ENCODE data around the gene CDK19. TPM values are rescaled to one million over a fixed set of nuclear protein-coding genes. Genes with fewer than 3 reads are reported as not detected.

The CDK19 gene
- total RNA-seq, 1 donor from 2014 or later = 16.8 TPM

DNA sequence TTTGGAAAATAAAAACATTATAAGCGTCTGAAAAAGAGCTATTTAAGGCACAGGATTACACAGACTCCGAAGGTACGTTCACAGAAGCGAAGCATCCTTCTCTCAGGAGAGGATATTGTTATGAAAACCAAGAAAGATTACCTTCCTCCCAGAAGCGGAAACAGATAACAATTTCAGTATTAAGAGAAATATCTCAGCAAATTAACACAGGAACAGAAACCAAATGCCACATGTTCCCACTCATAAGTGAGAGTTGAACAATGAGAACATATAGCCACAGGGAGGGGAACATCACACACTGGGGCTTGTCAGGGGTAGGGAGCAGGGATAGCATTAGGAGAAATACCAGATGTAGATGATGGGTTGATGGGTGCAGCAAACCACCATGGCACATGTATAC lies 109.7 kb downstream of the CDK19 start:
- intact Hi-C loops (cut with micrococcal nuclease) = no loop called here

DNA sequence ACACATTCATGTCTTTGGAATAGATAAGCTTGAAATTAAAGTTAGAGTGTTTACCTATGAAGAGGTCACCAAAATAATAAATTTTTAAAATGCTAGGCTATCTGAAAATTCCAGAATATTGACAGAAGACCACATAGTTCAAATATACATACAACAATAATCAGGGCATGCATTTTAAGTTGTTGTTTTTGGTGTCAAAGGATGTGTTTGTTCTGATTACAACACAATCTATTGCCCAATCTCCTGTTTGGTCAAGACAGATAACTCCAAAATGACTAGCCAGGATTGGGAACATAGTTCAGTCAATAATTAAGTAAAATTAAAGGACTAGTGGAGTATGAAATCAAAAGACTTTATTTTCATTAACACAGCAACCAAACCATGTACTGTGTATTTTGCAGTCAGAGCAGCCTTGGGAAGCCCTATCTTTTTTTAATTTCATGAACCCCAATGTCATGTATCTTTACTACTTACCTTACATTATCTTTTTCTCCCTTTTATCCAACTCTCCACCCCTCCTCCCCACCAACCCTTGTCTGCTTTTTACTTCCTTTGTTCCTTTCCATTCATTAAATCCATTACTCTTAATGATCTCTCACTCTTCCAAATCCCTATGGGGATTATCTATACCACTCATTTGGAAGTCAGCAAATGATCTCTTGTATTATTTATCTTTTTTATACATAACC lies 111.2 kb downstream of the CDK19 start:
- intact Hi-C loops (cut with micrococcal nuclease) = no loop called here

DNA sequence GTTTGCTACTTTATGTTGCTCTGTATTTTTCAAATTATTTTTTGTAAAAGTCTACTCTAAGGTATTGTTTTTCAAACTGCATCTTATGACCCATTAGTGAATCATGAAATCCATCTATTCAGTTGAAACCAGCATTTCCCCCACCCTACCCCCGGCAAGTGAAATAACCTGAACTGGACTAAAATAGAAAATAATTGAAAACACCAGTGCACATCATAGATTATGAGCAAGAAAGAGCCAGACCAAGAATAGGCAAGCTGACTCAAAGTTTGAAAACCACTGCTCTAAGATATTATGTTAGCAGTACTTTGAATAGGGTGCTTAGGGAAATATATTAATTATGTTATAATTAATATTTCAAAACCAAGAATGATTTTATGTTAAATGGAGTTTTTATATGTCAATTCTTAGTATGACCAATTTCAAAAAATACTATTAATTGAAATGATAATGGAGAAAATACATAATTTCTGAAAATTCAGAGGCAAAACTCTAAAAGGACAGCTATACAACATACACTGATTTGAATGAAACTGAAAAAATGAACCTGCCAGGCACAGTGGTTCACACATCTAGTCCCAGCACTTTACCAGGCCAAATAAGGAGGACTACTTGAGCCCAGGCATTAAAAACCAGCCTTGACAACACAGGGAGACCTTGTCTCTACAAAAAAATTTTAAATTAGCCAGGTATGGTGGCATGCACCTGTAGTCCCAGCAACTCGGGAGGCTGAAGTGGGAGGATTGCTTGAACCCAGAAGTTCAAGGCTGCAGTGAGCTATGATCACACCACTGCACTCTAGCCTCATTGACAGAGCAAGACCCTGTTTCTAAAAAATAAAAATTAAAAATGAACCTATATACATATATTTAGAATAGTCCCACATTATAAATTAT lies 112.0 kb downstream of the CDK19 start:
- intact Hi-C loops (cut with micrococcal nuclease) = no loop called here

DNA sequence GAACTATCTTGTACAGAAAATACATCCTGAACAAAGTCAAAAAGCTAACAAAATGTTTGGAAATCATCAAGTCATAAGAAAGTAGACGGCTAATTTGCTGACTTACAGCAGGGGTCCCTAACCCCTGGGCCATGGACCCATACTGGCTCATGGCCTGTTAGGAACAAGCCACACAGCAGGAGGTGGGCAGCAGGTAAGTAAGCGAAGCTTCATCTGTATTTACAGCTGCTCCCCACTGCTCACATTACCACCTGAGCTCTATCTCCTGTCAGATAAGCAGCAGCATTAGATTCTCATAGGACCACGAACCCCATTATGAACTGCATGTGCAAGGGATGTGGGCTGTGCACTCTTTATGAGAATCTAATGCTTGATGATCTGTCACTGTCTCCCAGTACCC lies 115.5 kb downstream of the CDK19 start:
- intact Hi-C loops (cut with micrococcal nuclease) = no loop called here

DNA sequence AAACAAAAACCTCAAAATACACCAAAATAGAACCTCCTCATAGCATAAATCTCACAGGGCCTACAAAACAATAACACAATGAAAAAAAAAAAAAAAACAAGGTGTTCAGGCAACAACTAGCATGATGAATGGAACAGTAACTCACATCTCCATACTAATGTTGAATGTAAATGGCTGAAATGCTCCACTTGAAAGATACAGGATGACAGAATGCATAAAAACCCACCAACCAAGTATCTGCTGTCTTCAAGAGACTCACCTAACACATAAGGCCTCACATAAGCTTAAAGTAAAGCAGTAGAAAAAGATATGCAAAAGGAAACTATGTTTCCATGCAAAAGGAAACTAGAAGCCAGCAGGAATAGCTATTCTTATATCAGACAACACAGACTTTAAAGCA lies 121.3 kb downstream of the CDK19 start:
- intact Hi-C loops (cut with micrococcal nuclease) = no loop called here

DNA sequence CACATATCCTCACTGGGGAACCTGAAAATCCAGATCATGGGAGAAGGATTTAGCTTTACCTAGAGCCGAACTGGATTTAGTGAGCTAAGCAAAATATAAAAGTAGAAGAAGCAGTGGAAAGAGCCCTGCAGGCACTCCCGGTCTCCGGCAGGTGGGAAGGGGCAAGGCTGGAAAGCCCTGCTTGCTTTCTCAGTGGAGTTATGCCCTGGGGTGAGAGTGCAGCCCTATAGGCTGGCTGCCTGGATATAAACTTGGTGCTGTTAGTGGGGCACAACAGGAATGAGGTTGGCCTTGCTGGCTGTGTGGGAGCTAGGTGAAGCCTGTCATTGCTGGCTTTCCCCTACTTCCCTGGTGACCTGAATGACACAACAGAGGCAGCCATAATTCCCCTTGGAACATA lies 122.0 kb downstream of the CDK19 start:
- intact Hi-C loops (cut with micrococcal nuclease) = no loop called here

DNA sequence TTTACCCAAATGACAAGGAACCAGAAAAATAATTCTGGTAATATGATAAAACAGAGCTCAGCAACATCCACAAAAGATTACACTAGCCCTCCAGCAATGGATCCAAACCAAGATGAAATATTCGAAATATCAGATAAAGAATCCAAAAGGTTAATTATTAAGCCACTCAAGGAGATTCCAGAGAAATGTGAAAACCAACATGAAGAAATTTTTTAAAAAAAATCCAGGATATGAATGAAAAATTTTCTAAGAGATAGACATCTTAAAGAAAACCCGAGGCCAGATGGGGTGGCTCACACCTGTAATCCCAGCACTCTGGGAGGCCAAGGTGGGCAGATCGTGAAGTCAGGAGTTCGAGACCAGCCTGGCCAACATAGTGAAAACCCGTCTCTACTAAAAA lies 124.4 kb downstream of the CDK19 start:
- intact Hi-C loops (cut with micrococcal nuclease) = no loop called here

DNA sequence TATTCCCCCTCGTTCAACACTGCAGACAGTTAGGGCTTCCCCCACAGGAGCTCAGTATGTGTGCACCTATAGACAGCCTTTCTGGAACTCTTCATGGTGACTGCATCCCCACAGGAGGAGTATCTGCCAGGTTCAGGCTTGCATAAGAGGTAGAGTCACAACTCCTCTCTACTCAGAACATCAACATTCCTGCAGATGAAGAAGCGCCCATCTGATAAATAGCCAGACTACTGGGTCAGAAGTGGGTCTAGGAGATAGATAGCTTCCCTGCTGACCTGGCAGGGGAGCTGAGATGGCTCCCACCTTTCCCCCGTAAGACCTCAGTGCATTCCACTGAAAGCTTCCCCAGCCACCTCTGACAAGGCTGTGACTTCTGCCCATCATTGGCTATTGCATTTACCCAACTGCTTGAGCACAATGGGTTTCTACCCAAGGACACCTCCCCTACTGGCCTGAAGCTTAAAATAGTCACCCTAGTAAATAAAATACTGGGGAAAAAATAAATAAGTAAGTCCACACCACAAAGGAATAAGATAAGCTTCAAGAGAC lies 125.1 kb downstream of the CDK19 start:
- intact Hi-C loops (cut with micrococcal nuclease) = no loop called here

DNA sequence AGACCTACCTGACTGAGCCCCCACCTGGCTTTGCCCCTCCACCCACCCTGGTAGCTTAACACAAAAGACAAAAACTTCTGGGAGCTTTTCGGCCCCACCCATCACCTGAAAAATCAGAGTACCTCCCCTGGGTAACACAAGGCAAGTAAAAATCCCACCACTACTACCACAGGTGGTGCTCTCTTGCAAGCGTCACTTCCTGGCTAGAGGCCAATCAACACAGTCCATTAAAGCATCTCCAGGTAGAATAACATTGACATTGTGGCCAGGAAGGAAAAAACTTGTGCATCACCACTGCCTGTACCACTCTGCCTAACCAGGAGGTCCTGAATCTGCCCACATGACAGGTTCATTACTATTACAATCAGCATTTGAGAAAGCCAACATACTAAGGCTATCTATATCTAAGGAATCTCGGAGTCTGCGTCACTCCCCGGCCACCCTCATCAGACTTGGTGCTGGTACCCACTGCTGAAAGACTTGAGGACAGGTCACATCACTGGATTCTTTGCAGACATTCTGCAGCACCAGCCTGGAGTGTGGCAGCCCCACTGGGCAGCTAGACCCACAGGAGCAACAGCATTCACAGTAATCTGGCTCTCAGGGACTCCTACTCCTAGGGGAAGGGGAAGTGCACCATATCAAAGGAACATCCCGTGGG lies 125.9 kb downstream of the CDK19 start:
- intact Hi-C loops (cut with micrococcal nuclease) = loop anchor here (10.0 kb wide), 1 partner anchor 1395 kb away; the partner anchor contains the start of genes FAM229B and TUBE1

DNA sequence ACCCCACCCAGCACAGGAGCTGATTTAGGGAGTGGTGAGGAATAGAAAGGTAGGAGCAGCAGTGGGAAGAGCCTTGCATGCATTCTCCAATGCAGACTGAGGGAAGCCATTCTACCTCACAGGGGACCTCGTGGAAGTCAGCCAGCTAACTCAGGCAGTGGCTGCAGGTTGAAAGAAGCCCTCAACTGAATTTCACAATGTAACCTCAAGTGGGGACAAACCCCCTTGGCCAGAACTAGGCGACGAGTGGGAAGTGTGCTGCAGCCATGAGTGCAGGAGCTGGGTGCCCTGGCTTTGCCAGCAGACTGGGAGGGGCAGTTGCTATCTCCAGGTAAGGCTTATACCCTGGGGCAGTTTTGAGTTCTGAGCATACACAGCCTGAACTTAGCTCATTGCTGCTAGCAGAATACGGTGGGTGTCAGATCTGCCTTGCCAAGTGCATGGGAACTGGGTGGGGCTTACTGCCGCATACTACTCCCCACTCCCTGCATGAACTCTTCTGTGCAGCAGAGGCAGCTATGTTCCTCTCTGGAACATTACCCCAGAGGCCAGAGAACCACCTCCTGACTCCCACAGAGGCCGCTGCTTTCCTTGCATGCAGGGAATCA lies 126.5 kb downstream of the CDK19 start:
- intact Hi-C loops (cut with micrococcal nuclease) = loop anchor here (10.0 kb wide), 1 partner anchor 1396 kb away; the partner anchor contains the start of genes FAM229B and TUBE1

DNA sequence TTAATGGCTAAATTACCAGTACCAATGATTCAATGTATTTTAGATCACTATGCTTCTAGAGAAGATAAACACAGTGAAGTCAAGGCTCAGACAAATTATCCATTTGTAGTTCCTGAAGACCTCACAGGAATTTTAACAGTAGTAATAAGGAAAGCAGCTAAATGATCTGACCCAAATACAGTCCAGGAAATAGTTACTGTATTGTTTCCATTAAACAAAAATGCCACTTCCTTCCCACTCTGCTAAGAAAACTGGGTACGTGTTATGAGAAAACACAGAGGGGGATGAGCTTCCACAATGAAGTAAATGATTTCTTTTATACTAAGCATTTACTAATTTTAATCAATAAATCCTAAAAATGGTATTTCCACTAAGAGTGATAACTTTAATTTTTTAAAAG lies 127.9 kb downstream of the CDK19 start:
- intact Hi-C loops (cut with micrococcal nuclease) = loop anchor here (10.0 kb wide), 1 partner anchor 1397 kb away; the partner anchor contains the start of genes FAM229B and TUBE1

DNA sequence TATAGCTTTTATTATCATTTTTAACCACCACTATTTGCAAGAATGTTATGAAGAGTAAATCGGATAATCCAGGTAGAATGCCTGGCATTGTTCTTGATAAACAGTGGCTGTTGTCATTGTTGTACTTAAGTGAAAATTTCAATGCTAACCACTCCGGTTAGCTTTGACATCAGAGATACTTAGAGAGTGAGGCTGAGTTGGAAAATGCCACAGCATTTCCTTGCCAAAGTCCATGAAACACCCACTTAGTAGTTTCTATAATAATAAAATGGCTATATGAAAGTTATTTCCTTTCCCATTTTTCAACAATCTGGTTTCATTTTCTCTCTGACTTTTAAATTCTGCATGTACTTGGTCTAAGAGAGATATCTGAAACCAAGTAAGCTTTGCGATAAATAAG lies 132.0 kb downstream of the CDK19 start:
- intact Hi-C loops (cut with micrococcal nuclease) = loop anchor here (2.0 to 10.0 kb wide), 3 partner anchors 276 to 1402 kb away; partner anchors contain the start of genes FAM229B, GTF3C6, SLC16A10 and TUBE1

DNA sequence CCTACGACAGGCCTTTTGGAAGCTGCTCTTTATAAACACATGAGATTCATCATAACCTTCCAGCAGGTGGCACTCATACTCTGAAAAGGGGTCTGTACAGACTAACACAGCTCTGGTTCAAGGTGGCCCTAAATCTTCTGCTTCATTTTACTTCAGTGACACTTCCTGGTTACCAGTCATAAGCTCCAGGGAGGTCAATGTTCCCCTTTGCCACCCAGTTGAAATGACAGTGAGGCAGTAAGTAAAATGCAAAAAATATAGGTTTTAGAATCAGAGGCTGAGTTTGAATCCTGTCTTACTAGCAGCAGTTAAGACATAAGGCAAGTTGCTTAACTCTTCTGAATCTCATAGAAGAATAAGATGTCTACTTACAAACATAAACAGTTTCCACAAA lies 132.8 kb downstream of the CDK19 start:
- intact Hi-C loops (cut with micrococcal nuclease) = loop anchor here (1.0 to 10.0 kb wide), 11 partner anchors 133 to 1402 kb away; partner anchors contain the start of genes CDK19, FAM229B, GTF3C6 and RPF2

DNA sequence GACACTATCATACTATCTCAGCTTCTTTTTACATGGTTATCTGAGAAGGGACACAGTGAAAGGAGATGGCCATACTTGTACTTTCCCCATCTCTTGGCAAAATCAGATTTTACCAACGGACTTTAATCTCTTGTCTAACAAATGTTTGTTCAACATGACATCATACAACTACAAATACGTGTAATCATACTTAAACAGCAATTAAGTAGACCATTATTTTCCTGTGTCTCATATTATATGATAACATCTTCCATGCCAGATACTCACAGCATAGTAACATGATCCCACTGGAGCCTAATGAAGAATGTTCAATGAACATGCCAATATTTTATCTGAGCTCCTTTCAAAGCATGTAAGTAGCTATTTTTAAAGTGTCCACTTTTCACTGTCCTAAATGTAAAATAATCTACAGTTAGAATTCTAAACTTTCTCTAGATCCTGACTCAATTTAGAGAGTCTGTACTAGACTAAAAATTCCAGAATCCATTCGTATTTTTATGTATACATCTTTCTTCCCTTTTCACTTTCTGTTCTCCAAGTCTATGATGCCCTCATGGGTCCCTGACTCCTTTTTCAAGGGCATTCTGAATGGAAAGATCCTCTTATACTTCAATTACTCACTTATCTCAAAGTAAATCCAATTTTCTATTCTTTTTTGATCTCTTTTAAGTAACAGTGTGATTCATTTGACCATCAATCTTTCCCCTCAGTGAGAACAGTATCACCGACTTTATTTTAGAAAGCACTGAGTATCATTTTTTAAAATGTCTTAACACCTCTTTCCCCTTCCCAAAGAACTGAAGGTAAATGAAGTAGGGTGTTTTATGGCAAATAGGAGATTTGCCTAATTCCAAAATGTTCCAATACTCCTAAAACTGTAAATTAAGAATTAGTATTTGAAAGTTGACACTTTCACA lies 133.5 kb downstream of the CDK19 start:
- intact Hi-C loops (cut with micrococcal nuclease) = loop anchor here (1.0 to 10.0 kb wide), 11 partner anchors 134 to 1403 kb away; partner anchors contain the start of genes CDK19, FAM229B, GTF3C6 and RPF2

DNA sequence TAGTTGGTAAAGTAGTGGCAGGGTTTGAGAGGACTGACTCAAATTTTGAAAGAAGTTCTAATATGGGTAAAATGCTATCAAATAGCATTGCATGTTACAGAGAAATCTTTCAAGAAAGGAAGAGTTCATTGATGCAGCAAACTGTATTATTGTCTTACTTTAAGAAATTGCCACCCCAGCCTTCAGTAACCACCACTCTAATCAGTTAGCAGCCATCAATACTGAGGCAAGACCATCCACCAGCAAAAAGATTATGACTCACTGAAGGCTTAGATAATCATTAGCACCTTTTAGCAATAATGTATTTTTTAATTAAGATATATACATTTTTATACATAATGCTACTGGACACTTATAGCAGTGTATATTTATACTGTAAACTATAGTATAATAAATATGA lies 138.9 kb downstream of the CDK19 start:
- intact Hi-C loops (cut with micrococcal nuclease) = no loop called here

DNA sequence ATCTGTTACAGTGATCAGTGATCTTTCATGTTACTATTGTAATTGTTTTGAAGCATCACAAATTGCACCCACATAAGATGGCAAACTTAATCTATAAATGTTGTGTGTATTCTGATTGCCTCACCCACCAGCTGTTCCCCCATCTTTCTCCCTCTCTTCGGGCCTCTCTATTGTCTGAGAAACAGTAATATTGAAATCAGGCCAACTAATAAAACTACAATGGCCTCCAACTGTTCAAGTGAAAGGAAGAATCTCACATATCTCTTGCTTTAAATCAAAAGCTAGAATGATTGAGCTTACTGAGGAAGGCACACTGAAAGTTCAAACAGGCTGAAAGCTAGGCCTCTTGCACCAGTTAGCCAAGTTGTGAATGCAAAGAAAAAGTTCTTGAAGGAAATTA lies 141.2 kb downstream of the CDK19 start:
- intact Hi-C loops (cut with micrococcal nuclease) = no loop called here

DNA sequence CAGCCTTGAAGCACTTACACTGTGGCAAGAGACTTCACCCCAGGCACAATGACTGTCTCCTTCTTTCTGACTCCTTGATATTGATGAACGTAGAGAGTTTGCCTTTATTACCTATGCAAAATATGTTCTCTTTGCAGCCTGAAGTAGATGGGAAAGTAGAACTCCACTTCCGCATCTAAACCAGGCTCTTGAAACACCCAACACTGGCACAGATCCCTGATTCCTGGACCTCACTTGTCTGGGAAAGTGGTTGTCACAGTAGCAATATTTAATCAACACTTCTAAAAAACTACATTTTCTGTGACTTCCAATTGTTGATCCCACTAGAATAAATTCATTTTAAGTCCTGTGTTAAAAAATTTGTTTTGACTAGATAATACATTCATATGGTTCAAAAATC lies 143.1 kb downstream of the CDK19 start:
- intact Hi-C loops (cut with micrococcal nuclease) = no loop called here

DNA sequence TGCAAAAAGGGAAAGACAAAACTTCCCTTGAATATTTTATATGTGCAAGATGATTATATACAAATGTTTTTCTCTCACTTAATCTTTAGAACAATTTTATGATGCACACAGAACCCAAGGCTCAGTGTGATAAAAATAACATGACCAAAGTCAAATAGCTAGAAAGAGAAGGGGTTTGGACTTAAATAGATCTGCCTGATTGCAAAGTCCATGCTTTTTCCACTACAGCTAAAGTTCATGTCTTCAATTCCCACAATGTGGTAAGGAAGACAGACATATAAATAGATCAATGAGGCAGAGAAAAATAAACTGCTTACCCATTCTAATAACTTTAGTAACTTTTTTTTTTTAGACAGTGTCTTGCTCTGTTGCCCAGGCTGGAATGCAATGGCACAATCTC lies 143.8 kb downstream of the CDK19 start:
- intact Hi-C loops (cut with micrococcal nuclease) = no loop called here

DNA sequence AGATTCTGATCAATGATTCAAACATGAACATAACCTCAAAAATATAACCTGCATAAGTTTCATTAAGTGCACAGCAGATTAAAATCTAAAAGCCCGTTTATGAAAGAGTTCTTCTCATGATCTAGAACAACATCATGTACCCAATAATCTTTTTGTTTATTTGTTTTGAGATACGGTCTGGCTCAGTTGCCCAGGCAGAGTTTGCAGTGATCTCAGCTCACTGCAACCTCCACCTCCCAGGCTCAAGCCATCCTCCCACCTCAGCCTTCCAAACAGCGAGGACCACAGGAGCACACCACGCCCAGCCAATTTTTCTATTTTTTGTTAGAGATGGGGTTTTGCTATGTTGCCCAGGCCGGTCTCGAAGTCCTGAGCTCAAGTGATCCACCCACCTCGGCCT lies 149.7 kb downstream of the CDK19 start:
- intact Hi-C loops (cut with micrococcal nuclease) = no loop called here

DNA sequence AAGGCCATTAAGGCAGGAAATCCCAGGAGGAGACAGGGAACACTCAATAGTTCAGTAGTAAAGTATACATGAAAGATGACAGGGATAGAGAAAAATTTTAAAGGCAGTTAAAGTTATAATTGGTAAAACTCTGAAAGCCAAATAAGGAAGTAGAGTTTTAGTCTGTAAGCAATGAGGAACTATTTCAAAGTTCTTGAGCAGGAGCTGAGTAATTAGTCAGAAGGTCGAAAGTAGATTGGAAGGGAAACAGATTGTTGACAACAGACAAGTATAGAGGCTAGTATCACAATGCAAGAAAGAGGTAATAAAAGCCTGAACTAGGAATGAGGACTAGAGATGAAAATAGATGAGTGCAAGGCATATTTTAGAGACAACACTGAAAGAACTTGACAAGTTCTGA lies 150.3 kb downstream of the CDK19 start:
- intact Hi-C loops (cut with micrococcal nuclease) = no loop called here
